Measurements from ENCODE around the gene MDH1. TPM values are rescaled to one million over a fixed set of nuclear protein-coding genes. Genes with fewer than 3 reads are reported as not detected.
"Not testable (repeated sequence)": the region's sequence is repeated elsewhere in the genome, so short reads cannot be mapped to it uniquely, and the experiment has no call there.

Gene MDH1
- polyA plus RNA-seq, 3 donors = 385 to 435 (median 416) TPM

GRCh38 chr2:63617366-63617765 lies 28.6 kb downstream of the MDH1 start:
- no peak for DNase-seq

- DNase-seq = no peak
Observed at GRCh38 chr2:63619328-63619727, 30.6 kb downstream of the MDH1 start.

DNA sequence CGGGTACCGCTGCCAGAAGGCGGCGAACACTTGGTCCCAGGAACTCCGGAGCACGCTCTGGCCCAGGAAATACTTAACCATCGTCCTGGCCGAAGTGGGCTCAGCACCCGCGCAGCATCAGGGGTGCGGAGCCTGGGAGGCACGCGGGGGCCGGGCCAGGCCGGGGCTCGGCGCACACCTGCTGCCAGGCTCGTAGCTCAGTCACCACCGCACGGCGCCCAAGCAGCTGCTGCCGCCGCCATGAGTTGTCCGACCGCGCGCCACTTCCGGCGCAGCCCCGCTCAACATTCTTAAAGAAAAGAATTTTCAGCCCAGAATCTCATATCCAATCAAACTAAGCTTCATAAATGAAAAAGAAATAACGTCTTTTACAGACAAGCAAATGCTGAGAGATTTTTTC lies 34.0 kb downstream of the MDH1 start:
- no peak for DNase-seq

DNA sequence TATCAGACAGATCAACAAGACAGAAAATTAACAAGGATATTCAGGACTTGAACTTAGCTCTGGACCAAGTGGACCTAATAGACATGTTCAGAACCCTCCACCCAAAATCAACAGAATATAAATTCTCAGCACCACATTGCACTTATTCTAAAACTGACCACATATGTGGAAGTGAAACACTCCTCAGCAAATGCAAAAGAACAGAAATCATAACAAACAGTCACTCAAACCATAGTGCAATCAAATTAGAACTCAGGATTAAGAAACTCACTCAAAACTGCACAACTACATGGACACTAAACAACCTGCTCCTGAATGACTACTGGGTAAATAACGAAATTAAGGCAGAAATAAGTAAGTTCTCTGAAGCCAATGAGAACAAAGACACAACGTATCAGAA lies 35.0 kb downstream of the MDH1 start:
- not testable (repeated sequence) for DNase-seq

DNA sequence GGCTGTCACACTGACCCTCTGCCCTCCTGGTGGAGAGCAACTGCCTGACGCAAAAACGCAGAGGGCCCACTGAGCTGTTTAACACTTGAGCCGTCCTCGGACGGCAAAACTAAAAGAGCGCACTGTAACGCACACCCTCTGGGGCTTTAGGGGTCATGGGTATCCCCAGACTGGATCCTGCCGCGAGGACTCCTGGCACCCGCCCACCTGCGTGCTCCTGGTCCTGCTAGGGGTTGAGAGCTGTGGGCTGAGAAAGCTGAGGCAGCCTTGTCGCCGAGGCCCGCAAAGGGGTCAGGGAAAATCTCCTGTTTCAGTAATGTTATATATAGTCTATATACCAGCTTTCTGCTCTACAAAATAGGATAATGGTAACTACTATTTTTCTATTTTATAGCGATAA lies 39.1 kb downstream of the MDH1 start:
- no peak for DNase-seq

- DNase-seq = no peak
Observed at GRCh38 chr2:63628403-63628942, 39.7 kb downstream of the MDH1 start.

GRCh38 chr2:63631501-63631900 lies 42.7 kb downstream of the MDH1 start:
- no peak for DNase-seq

- DNase-seq = no peak
Observed at GRCh38 chr2:63632382-63632781, 43.6 kb downstream of the MDH1 start.

DNA sequence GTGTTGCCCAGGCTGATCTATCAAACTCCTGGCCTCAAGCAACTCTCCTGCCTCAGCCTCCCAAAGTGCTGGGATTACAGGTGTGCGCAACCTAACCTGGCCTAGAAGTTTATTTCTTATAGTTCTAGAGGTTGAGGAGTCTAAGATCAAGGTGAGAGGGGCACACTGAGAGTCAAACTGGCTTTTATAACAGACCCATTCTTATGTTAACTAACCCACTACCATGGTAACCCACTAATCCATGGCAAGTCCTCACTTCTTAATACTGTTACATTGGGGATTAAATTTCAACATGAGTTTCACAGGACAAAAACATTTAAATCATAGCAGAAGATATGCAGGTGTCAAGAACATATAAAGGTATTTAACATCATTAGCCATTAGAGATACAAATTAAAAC lies 50.6 kb downstream of the MDH1 start:
- DNase-seq = no peak

DNA sequence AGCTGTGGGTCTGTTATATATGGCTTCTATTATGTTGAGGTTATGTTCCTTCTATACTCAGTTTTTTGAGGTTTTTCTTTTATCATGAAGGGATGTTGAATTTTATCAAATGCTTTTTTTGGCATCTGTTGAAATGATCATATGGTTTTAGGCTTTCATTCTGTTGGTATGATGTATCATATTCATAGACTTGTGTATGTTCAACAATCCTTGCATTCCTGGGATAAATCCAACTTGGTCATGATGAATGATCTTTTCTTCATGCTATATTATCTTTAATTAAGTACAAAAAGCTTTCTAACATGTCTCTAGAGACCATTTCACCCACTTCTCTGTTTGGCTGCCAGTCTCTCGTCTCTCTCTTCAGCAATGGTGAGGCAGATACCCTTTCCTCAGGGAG lies 54.2 kb downstream of the MDH1 start:
- no peak for DNase-seq

DNA sequence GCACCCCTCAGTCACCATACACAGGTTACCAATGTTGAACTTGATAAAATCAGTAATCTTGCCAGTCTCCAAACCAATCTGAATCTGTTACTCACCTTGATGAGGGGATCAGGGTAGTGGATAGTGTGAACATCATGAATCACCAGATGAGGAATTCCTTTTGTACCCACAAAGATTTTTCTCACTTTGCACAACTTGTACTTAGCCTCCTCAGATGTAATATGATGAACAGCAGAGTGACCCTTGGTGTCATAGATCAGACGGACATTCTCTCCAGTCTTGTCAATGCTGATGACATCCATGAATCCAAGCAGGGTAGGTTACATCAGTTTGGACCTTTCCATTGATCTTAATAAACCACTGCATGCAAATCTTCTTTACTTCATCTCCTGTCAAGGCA lies 54.7 kb downstream of the MDH1 start:
- no peak for DNase-seq

- DNase-seq = no peak
Observed at GRCh38 chr2:63648632-63649031, 59.9 kb downstream of the MDH1 start.

DNA sequence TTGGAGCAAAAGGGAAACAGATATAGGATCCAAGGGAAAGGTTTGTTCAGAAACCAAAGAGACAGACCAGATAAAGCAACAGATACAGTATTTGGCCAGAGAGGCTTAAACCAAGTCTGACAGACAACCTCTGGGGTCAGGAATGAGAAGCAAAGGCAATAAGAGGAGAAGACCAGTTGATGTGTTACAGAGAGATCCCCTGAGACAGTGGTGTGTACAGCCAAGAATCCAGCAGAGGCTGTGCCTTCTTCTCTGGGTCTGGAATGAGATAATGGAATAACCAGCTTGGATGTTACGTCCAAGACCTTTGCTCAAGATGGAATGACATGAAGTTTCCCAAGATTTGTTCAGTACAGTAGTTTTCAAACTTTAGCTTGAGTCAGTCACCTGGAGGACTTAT lies 61.1 kb downstream of the MDH1 start:
- no peak for DNase-seq

DNA sequence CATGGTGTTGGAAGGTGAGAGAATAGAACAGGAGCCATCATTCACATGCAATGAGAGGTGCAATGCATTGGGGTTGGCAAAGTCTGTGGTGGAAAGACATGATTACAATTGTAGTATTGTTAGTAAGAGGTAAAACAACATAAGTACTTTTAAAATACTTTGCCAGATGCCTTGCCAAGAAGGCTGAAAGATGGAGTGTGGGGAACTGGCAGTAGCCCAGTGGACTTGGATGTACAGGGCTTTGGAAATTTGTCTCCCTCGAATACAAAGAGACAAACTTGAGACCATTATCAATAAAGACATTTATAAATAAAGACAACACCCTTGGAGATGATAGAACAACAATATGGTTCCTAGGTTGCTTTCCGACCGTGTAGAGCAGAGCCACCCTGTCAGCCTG lies 62.0 kb downstream of the MDH1 start:
- no peak for DNase-seq

GRCh38 chr2:63651356-63651755 lies 62.6 kb downstream of the MDH1 start:
- DNase-seq = no peak

DNA sequence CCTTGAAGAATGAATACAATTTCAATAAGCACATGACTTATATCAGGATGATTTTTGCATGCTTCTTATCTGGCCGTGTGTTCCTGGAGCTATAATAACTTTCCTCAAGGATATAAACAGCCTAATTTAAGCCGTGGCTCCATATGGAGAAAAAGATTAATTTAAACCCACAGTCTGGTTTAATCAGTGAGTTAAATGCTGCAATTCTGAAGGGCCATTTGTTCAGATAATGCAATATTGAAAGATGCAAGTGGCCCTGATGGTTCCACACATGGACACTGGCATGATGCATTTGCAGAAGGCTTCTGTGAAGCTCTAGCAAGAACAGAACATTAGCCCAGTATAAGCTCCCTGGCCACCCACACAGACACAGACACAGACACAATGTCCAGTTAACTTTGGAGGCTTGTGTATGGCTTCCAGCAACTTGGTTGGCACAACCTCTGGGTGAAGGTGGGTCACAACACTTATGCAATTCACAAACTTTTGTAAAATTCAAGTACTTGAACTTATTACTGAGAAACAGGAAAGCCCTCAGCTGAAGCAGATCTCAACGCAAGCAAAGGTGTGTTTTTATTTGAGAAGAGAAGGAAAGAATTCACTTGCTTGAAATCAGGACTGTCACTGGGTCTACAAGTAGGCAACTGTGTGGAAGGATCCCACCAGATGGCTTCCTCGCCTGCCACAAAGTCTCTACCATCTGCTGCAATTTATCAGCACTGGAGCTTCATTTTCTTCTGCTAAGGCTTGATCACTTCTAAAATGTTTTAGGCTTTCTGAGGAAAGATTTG lies 63.3 kb downstream of the MDH1 start:
- DNase-seq = no peak

DNA sequence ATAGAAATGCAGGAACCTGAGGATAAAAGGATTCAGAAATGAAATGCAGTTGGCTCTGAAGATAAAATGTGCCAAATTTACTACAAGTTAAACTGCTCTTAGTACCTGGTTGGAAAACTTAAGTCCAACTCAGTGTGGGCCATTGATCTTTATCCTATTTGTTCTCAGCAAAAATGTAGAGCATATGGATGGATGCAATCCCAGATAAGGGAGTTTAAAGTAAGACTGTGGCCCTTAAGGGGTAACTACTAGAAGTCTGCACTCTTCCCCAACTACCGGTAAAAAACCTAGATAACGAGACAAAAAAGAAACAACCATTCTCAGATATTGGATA lies 63.9 kb downstream of the MDH1 start:
- DNase-seq = no peak

GRCh38 chr2:63654959-63655358 lies 66.2 kb downstream of the MDH1 start:
- no peak for DNase-seq

Other genes with a start within 250 kb of the MDH1 start
- 10 to 100 TPM in 2 of 3 donors, 1 to 10 TPM in 1; 8.1 to 18.5 (median 14.7) TPM for gene WDPCP, start 486 bp upstream of the MDH1 start, polyA plus RNA-seq (ENCODE audit: insufficient read length in 3 of 3)